HL-60 (cell line): ENCODE results near the gene C1orf232.

ENCODE experiments used
- DNase-seq, 2 experiments: peaks; one replicate each; pipeline ENCODE4 v3.0.0-alpha.2; 2010 to 2020; ENCODE audit warnings: low read depth in 1 of 2, low spot score in 1 of 2
- H3K27ac ChIP-seq: fragments of 250-450 bp; sonication (Bioruptor Pico); replicated peaks from 2 replicates; pipeline ENCODE4 v1.5.1; 2020; ENCODE audit warnings: mild to moderate bottlenecking, moderate library complexity
- H3K27me3 ChIP-seq: fragments of 250-450 bp; sonication (Bioruptor Pico); 2 replicates; pipeline ENCODE4 v1.5.1; 2021; ENCODE audit warnings: mild to moderate bottlenecking, moderate library complexity; ENCODE audit not compliant: insufficient read depth, poor library complexity, severe bottlenecking
- H3K4me3 ChIP-seq: replicated peaks from 2 replicates; pipeline ENCODE4 v1.5.1; 2011; ENCODE audit warnings: mild to moderate bottlenecking, control low read depth, low read length; ENCODE audit not compliant: insufficient read depth
- CTCF ChIP-seq: IDR thresholded peaks from one replicate; pipeline ENCODE4 v1.5.1; 2011; ENCODE audit warnings: low read length, control low read depth, inconsistent platforms; ENCODE audit not compliant: insufficient read depth
- GABPA ChIP-seq: IDR thresholded peaks from 2 replicates; pipeline ENCODE4 v1.6.1; 2012; ENCODE audit warnings: low read depth
- POLR2AphosphoS5 ChIP-seq: IDR thresholded peaks from 2 replicates; pipeline ENCODE4 v1.6.1; 2012; ENCODE audit warnings: low read depth
- REST ChIP-seq: IDR thresholded peaks from 2 replicates; pipeline ENCODE4 v1.6.1; 2012; ENCODE audit warnings: low read depth; ENCODE audit not compliant: insufficient replicate concordance
- SPI1 ChIP-seq: IDR thresholded peaks from 2 replicates; pipeline ENCODE4 v1.6.1; 2012; ENCODE audit warnings: low read depth, mild to moderate bottlenecking, borderline replicate concordance

The C1orf232 gene

GRCh38 chr1:26169669-26170471, 1.1 kb upstream of the C1orf232 start, which contains the start of gene ZNF593:
Gene ZNF593 (plus strand): TSS chr1:26169908. CDS start chr1:26169984, 76 bp downstream.
- TF ChIP-seq REST (peak; percentile 32), POLR2AphosphoS5 (peak; percentile 88), GABPA (peak; percentile 57), CTCF (peak; percentile 91), SPI1 (no peak)
- H3K27ac ChIP-seq = peak within 1 kb of the TSS; percentile 79
- H3K4me3 ChIP-seq = peak within 1 kb of the TSS; percentile 96
- no peaks in the 10 kb centered on the region for H3K27me3 ChIP-seq
- peak; percentile 90 to 91 for DNase-seq

- no peak overlapping the region for H3K27ac ChIP-seq
- H3K4me3 ChIP-seq = no peak overlapping the region
- no peak for DNase-seq
- no peaks in the 10 kb centered on the region for H3K27me3 ChIP-seq
- TF ChIP-seq CTCF = no peak
Observed at GRCh38 chr1:26169198-26169554, 413 bp upstream of the C1orf232 start.

GRCh38 chr1:26166719-26167281, 2.0 kb downstream of the C1orf232 start:
- Histone ChIP-seq H3K4me3 (no peak overlapping the region), H3K27me3 (peaks cover 3% of the 10 kb centered on the region), H3K27ac (no peak overlapping the region)
- TF ChIP-seq GABPA (no peak), CTCF (no peak), REST (no peak), SPI1 (no peak), POLR2AphosphoS5 (no peak)
- no peak for DNase-seq
